Astrocyte of the hippocampus (primary cell): ENCODE measurements around the gene ENTR1.
A peak's percentile ranks its signal among the peaks of the same experiment; 100 is the strongest.
"Not testable (repeated sequence)": the region's sequence is repeated elsewhere in the genome, so short reads cannot be mapped to it uniquely, and the experiment has no call there.

Experiments
- DNase-seq: peaks from one replicate; pipeline ENCODE4 v3.0.0; 2011; ENCODE audit warnings: low read depth, low spot score

ENTR1 gene

DNA sequence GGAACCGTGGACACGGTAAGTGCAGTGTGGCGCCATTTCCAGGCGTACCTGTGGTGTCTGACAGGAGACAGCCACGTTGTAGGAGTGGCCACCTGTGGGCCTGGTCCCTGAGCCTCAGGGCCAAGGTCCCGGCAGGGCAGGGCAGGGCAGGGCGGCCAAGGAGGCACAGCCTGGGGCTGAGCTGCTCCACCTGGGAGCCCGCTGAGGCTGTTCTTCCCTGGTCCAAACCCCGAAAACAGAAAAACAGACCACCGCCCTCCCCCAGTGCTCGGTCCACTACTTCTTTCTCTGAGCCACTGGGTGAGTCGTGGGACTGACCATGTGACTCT, 8.6 kb upstream of the ENTR1 start:
- no peak for DNase-seq

DNA sequence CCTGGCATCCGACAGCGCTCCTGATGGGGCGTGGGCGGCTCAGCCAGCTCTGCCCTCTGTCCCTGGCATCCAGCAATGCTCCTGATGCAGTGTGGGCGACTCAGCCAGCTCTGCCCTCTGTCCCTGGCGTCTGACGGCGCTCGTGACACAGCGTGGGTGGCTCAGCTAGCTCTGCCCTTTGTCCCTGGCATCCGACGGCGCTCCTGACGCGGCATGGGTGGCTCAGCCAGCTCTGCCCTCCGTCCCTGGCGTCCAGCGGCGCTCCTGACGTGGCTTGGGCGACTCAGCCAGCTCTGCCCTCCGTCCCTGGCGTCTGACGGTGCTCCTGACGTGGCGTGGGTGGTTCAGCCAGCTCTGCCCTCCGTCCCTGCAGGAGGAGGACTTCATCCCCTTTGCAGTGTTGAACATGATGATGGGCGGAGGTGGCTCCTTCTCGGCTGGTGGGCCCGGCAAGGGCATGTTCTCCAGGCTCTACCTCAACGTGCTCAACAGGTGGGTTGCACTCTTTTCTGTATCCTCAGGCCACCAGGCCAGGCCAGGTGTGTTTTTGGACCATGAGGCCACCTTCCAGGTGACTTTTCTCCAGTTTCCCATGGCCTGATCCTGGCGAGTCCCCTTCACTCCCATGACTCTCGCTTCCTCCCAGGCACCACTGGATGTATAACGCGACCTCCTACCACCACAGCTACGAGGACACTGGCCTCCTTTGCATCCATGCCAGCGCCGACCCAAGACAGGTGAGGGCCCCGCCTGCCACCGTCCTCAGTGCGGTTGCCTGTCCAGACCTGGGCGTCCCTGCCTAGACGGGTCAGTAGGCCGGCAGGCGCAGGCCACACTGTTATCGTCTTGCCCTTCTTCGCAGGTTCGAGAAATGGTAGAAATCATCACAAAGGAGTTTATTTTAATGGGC, 8.0 kb upstream of the ENTR1 start:
- no peak for DNase-seq

DNA sequence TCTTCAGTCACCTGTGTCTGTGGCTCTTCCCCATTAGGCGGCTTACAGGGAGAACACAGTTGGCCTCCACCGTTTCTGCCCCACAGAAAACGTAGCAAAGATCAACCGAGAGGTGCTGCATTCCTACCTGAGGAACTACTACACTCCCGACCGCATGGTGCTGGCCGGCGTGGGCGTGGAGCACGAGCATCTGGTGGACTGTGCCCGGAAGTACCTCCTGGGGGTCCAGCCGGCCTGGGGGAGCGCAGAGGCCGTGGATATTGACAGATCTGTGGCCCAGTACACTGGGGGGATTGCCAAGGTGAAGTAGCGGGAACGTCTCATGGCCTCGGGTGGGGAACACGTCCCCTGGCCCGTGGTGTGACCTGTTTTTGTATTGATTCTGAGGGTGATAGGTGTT, 6.5 kb upstream of the ENTR1 start:
- no peak for DNase-seq

DNA sequence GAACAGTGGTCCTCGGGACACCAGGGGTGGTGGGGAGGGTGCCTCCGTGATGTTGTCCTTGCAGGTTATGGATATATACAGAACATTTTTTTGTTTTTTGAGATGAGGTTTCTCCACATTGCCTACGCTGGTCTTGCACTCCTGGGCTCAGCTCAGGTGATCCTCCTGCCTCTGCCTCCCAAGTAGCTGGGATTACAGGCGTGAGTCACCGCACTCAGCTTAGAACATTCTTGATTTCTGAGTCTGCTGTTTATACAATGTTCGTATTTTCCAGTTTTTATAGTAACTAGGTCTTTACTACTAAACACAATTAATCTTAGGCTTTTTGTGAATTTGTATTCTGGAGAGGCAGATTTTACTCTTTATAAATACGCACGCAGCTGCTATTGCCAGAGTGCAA, 6.0 kb upstream of the ENTR1 start:
- no peak for DNase-seq

DNA sequence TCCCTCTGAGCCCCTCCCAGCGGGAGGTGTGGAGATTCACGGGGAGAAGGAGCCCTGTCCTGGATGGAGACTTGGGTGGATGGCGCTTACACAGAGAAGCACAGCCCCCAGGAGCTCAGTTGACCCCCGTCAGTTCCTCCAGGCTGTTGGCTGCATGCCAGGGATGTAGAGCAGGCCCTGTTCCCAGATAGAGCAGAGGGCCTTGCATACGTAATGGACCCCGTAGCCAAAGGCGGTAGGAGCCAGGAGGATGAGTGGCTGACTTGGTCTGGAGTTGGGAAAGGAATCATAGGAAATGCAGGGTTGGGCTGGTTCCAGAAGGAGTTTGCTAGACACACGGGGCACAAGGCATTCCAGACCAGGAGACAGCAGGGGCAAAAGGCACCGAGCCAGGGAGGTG, 2.5 kb upstream of the ENTR1 start:
- peak; percentile 56 for DNase-seq

DNA sequence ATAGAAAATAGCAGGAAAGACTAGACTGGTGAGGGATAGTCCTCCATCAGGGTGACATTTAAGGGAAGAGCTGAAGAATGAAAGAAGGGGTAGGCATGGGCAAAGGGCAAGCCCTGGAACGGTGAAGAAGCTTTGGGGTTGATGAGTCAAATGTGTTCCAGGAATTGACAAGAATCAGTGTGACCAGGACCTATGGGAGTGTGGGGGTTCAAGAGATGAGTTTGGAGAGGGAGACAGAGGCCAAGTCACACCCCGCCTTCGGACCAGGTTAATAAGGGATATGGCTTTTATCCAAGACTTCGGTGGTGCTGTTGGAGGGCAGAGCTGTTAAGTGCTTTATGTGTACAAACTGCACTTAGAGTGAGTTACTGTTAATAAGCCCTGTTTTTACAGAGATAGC, 964 bp upstream of the ENTR1 start:
- DNase-seq = no peak

DNA sequence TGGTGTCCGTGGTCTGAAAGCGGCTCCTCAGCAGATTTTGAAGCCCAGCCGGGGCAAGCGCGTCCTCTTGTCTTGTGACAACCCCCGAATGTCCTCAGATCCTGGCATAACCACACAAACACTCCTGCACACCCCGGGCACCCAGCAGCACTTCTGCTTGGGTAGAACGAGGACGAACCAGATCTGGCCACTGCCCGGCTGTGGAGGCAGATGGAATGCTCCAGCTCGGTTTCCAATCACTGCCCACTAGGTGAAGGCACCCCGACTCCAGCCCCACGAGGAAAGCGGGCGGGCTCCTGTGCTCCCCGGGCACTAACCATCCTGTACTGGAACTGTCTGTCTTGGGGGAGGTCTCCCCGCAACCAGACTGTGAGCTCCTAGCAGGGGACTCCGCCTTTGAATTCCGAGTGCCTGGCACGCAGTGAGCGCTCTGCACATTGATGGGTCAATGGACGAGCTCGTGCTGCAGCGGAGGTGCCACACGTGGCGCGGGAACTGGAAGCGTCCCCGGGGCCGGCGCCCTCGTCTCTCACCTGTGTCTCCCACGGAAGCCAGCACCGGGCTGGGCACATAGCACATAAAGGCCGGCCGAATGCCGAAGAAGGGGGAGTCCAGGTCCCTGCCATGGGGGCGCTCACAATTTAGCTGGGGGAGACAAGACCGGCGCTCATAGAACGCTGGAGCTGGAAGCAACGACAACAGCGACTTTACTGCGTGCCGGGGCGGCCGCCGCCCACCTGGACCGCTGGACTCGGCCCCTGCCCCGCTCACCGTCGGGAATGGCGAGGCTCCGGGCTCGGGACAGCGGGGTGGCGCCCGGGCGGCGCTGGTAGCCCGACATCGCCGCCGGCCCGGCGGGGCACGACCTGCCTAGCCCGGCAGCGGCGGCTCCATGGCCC, 608 bp downstream of the ENTR1 start:
- DNase-seq = peak; percentile 62

DNA sequence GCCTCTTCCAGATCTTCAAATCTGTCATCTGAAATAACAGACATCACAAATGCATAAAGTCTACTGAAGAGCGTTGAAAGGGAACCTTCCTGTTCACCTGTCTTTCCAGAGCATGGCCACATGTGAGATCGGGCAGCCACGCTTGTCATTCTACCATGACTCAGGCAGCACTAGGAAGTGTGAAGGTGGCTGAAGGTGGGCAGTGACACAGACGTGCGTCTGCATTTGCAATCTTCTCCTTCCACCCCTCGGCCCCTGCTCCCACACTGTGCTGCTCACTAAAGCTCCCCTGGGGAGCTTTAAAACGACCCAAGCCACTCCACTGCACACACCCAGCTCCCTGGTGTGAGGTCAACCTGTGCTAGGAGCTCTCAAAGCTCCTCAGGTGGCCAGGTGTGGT, 2.5 kb downstream of the ENTR1 start:
- no peak for DNase-seq

DNA sequence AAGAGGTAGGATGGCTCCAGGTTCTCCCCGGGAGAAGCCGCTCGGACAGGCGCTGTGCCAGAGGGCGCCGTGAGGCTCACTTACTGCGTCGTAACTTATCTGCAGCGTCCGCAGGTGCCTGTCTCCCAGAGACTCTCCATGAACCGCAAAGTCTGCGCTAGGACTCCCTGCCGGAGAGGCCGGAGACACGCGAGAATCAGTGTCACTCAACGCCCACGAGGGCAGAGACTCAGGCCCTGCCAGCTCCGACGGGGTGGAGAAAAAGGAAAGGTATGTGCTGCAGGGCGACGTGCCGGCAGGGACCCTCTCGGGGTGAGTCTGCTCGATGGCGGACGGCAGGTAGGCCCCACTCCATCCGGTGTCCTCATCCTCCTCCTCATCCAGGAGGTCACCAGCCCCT, 3.4 kb downstream of the ENTR1 start:
- DNase-seq = not testable (repeated sequence)

DNA sequence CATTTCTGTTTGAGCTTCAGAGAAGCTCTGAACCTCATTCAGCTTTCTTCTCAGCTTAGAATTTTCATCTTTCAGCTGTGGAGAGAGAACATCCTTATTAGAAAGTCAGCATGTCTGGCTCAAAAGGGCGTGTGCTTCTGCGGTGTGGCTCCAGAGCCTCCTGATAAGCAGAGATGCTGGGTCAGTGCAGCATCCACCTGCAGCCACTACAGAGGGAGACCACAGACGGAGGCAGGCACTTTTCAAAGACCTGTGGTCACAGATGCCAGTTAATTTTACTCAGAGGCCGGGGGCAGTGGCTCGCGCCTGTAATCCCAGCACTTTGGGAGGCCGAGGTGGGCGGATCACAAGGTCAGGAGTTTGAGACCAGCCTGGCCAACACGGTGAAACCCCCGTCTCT, 4.5 kb downstream of the ENTR1 start:
- DNase-seq = not testable (repeated sequence)

DNA sequence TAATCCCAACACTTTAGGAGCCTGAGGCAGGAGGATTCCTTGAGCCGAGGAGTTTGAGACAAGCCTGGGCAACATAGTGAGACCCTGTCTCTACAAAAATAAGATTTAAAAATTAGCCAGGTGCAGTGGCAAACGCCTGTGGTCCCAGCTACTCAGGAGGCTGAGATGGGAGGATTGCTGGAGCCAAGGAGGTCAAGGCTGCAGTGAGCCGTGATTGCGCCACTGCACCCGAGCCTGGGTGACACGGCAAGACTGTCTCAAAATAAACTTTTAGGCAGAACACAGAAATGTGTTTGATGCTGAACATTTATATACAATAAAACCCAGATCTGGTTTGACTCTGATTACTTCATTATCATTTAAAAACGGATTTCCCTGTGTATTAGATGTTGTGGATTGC, 4.9 kb downstream of the ENTR1 start:
- DNase-seq = no peak

DNA sequence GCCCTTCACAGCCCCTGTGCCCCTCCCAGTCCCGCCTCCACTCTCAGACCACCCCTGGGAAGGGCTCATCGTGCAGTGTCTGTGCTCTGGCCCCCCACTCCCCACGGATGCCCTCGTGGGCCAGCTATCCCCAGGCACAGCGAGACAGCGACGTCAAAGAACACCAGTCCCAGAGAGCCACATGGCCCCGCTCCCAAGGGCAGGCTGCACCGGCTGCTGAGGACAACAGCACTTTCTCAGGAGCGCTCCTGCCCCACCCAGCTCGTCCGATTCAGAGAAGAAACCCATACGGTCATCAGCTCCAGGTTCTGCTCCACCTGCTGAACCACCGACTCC, 5.6 kb downstream of the ENTR1 start:
- no peak for DNase-seq

DNA sequence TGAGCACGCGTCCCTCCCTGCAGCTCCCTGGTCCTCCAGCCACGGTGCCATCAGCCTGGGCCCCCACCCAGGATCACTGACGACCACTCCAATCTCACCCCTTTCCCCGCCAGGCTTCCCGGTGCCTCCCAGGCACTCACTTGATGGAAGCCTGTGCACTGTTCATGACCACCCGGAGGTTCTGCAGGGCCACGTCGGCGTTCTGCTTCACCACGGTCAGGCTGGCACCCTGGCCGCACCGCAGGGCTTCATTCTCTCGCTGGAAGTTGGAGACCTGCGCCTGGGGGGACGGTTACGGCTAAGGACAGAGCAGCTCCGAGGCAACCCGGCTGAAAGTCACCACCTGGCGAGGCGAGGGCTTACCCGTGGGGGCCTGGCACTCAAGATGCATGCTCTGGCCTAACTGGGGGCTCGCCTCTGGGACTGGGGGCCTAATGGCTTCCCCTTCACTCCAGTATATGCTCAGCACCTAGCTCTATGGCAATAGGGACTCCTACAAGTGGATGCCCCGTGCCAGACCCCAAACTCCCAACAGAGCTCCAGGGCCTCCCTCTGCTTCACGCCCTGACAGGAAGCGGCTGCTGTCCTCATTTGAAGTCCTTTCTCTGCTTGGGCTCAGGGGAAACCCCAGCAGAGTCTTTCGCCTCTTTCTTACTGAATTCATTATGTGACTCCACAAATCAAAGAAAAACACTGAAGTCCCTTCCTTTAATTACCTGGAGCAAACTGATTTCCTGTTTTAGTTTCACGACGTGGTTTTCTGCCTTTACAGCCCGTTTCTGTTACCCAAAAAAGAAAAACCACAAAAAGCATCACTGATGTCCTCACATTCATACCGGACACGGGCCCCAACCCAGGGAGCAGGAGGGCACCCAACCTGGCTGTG, 6.3 kb downstream of the ENTR1 start:
- DNase-seq = no peak

DNA sequence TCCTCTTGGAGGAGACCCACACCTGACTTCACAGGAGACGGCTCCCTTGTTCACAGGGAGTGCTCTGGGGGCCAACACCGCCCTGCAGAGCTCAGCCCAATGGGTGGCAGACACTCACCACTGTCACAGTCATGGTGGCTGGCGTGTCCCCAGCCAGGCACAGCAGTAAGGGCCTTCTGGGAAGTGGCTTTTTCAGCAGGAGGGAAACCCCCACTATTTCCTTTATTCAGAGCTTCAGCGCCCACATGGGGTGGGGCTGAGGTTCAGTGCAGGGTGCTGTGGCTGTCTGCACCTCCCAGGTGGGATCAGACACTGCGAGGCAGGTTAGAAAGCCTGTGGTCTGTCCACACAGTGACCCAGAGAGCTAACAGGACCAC, 6.9 kb downstream of the ENTR1 start:
- no peak for DNase-seq

DNA sequence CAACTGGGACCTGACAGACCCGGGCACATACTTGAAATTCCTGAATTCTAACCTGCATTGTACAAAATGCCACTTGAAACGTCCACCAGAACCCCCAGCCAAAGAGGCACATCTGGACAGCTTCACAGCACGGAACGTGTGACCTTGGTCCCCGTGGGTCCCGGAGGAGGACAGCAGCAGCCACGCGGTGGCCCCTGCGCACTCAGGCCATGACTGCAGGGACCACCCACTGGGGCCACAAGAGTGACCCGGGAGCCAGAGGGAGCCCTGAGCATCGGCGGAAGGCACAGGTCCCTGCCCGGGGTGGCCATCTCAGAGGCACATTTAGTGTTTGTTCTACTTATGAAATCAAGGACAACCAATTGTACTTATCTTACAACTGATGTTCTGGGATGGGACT, 8.3 kb downstream of the ENTR1 start:
- no peak for DNase-seq

DNA sequence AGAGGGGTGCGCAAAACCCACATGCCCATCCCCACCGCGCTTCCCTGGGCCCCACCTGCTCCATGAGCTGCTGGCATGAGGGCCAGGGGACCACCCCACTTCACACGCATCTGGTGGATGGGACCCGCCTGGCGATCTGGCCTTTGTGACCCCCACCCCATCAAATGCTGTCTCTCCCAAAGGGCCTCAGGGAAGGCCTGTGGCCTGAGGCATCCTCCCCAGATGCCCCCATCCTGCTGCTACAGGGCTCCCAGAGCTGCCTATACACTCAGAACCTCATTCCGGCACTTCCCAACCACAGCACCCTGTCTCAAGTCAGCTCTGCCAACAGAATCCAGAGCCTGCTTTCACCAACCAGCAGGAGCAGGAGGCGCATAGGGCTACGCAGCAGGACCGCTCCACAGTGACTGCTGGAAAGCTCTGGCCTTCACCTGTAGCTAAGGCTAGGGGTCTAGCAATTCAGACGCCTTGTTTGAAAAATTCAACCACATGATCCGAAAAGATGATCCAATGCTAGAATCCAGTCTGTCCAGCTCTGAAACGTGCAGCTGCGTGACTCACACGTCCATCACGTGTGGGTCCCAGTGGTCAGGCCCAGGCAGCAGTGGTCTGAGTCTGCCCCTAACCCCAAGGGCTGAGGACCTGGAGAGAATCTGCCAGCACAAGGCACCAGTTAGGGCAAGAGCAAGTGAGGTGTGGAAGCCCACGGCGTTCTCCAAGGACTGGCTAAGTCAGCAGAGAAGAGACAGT, 9.1 kb downstream of the ENTR1 start:
- no peak for DNase-seq

DNA sequence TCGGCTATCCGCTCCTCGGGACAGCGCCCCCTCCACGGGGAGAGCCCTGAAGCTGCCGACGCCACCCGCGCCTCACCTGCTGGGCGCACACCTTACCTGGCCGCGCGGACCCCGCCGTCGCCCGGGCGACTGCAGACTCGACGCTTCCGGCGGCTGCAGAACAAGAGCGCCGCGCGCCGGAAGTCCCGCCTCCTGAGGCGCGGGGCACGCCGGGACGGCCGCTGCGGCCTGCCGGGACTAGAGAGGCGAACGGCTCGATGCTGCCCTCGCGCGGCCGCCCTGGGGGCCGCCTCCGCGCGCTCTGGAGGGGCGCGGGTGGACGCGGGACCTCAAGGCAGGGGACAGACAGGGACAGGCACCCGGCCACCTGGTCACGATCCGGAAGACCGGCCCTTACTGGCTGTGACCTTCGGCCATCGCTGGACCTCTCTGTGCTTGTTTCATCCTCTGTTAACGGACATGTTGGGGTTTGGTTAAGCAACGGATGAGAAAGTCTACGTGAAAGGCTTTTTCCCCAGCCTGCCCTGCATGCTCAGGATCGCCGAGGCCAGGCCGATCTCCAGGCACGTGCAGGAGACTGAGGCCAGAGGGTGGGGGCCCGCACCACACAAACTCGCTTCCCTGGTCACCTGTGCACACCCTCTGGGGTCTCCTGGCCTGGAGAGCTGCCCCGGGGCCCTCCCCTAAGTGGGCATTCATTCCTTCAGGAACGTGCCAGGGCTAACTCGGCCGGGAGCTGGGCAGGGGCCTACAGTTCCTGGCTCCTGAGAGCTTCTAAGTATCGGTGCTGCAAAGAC, 10.2 kb downstream of the ENTR1 start, which contains the start of gene SNAPC4:
Gene SNAPC4 (minus strand): TSS at position 133 of the 797 bp plus-strand sequence. CDS start 1,742 bp downstream, outside the sequence.
- peak; percentile 97 for DNase-seq

DNA sequence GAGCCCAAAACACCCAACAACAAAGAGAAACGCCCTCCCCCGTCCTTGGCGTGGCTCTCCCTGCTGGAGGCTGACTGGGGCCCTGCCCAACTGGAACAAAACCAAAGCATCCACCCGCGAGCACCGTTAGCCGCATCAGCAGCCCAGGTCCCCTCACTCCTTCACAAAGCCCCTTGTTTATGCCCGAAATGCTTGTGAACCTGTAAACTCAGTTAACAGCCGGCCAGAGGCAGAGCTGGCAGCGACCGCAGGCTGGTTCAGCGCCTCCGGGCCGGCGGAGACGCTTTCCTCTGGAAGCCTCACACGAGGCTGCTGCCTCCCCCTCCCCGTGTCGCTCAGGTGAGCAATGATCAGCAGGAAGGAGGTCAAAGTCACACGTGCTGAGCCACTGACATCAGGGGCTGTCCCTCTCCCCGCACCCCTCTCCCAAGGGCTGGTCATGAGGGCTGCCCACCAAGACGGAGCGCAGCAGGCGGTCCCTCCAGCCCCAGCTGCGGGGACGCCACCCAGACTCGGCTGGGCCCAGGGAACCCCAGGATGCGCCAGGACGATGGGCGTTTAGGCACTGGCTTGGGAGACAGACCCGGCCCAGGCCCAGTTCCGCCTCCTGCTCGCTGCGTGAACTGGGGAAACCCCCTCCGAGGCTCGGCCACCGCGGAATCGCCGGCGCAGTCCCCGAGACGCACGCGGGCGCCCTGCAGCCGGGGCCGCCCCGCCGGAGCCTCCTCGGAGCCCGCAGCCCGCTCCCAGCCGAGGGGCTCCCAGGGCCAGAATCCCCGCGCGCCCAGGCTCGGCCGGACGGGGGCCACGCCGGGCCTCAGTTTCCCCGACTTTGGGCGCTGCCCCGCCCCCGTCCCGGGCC, 11.0 kb downstream of the ENTR1 start:
- peak; percentile 52 for DNase-seq

DNA sequence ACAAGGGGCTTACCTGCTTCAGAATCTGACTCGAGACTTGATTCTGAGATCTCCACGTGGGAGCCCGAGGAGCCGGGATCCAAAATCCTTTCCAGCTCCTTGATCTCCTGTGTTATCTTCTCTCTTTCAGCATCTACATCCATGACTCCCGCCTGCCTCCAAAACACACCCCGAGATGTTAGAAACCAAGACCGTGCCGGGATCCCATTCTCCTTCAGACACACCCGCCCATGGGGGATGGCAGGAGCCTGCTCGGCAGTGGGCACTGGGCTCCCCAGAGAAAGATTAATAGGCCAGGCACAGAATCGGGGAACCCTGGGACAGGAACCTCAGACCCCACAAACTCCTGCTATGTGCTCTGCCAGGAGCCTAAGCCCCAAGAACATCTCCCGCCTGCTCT, 12.1 kb downstream of the ENTR1 start:
- DNase-seq = no peak
